Anterior cingulate cortex (tissue), 58 donors: ENCODE data around the gene FRMD6.

Source experiments
- DNase-seq, 58 donors: peaks; one replicate each; lab custom pipeline; 2025; lab: John Stamatoyannopoulos, UW

FRMD6 gene

GRCh38 chr14:51661504-51661903, 9.8 kb downstream of the FRMD6 start:
- no peak for DNase-seq

GRCh38 chr14:51663783-51664326, 12.1 kb downstream of the FRMD6 start:
- no peak for DNase-seq

- DNase-seq = no peak
These were observed 14.4 kb downstream of the FRMD6 start for GRCh38 chr14:51666070-51666469.

GRCh38 chr14:51666826-51667225, 15.1 kb downstream of the FRMD6 start:
- no peak for DNase-seq

- no peak for DNase-seq
These were observed 17.2 kb downstream of the FRMD6 start for GRCh38 chr14:51668870-51669269.

GRCh38 chr14:51674294-51675002, 22.7 kb downstream of the FRMD6 start:
- DNase-seq = no peak

GRCh38 chr14:51676549-51676948, 24.8 kb downstream of the FRMD6 start:
- no peak for DNase-seq

- DNase-seq = peak in 1 of 58 donors; percentile 43
These were observed 25.6 kb downstream of the FRMD6 start for GRCh38 chr14:51677266-51677665.

GRCh38 chr14:51677738-51678137, 26.0 kb downstream of the FRMD6 start:
- no peak for DNase-seq

- DNase-seq = peak in 1 of 58 donors; percentile 8
These were observed 28.3 kb downstream of the FRMD6 start for GRCh38 chr14:51680031-51680430.

- no peak for DNase-seq
These were observed 29.7 kb downstream of the FRMD6 start for GRCh38 chr14:51681411-51681810.

GRCh38 chr14:51682411-51682810, 30.7 kb downstream of the FRMD6 start:
- no peak for DNase-seq

- DNase-seq = no peak
These were observed 33.0 kb downstream of the FRMD6 start for GRCh38 chr14:51684760-51685159.

- no peak for DNase-seq
These were observed 39.5 kb downstream of the FRMD6 start for GRCh38 chr14:51691176-51691575.

GRCh38 chr14:51692646-51693045, 40.9 kb downstream of the FRMD6 start:
- DNase-seq = no peak

GRCh38 chr14:51697848-51698247, 46.1 kb downstream of the FRMD6 start:
- no peak for DNase-seq

- DNase-seq = no peak
These were observed 50.2 kb downstream of the FRMD6 start for GRCh38 chr14:51701951-51702350.

GRCh38 chr14:51703787-51704186, 52.1 kb downstream of the FRMD6 start:
- DNase-seq = no peak

- DNase-seq = no peak
These were observed 52.8 kb downstream of the FRMD6 start for GRCh38 chr14:51704545-51704944.

- no peak for DNase-seq
These were observed 55.6 kb downstream of the FRMD6 start for GRCh38 chr14:51707327-51707726.

- no peak for DNase-seq
These were observed 59.8 kb downstream of the FRMD6 start for GRCh38 chr14:51711505-51711904.

- DNase-seq = no peak
These were observed 63.5 kb downstream of the FRMD6 start for GRCh38 chr14:51715250-51715649.

- DNase-seq = no peak
These were observed 64.0 kb downstream of the FRMD6 start for GRCh38 chr14:51715742-51716141.
